ENCODE data around the gene CXCL12.

DNA sequence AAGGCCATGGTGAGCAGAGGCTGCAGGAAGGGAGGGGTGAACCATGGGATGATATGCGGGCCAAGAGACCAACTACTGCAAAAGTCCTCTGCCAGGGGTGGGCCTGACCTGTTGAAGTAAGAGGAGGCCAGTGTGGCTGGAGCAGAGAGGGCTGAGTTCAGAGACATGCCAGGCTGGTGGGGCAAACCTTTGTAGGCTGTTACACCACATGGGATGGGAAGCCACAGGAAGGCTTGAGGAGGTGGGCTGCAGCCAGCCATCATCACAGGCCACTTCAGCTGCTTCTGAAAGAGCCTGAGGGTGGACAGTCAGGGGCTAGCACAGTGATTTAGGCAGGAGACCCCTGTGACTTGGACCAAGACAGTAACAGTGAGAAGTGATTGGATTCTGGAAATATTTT, 20.3 kb downstream of the CXCL12 start:
- TF ChIP-seq, protein P1, sequence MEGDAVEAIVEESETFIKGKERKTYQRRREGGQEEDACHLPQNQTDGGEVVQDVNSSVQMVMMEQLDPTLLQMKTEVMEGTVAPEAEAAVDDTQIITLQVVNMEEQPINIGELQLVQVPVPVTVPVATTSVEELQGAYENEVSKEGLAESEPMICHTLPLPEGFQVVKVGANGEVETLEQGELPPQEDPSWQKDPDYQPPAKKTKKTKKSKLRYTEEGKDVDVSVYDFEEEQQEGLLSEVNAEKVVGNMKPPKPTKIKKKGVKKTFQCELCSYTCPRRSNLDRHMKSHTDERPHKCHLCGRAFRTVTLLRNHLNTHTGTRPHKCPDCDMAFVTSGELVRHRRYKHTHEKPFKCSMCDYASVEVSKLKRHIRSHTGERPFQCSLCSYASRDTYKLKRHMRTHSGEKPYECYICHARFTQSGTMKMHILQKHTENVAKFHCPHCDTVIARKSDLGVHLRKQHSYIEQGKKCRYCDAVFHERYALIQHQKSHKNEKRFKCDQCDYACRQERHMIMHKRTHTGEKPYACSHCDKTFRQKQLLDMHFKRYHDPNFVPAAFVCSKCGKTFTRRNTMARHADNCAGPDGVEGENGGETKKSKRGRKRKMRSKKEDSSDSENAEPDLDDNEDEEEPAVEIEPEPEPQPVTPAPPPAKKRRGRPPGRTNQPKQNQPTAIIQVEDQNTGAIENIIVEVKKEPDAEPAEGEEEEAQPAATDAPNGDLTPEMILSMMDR (IDR thresholded peaks at IDR 0.05) = no peak
- TF ChIP-seq POLR2AphosphoS5 (IDR thresholded peaks at IDR 0.05) = no peak
